Suprapubic skin (tissue), 4 donors: ENCODE data around the gene CEP85L.

ENCODE experiments used
- POLR2A ChIP-seq, 2 donors: fragments of 450-650 bp; IDR thresholded peaks; one replicate each; pipeline ENCODE4 v1.6.1; 2017; ENCODE audit warnings: antibody characterized with exemption in 2 of 2, mild to moderate bottlenecking in 2 of 2, moderate library complexity in 2 of 2
- POLR2AphosphoS5 ChIP-seq, 3 donors: sonication (generic); formaldehyde crosslinking; IDR thresholded peaks; one replicate each; pipeline ENCODE4 v1.6.1; 2017; ENCODE audit warnings: antibody characterized with exemption in 3 of 3
- TF ChIP-seq, protein P1 (sequence below), 2 donors: fragments of 200-600 bp in 1 of 2; fragments of 450-650 bp in 1 of 2; sonication (generic) in 1 of 2; IDR thresholded peaks; one replicate each; pipeline ENCODE4 v1.5.1; 2016 to 2019; ENCODE audit warnings: antibody characterized with exemption in 2 of 2, mild to moderate bottlenecking in 1 of 2, moderate library complexity in 1 of 2

DNA sequence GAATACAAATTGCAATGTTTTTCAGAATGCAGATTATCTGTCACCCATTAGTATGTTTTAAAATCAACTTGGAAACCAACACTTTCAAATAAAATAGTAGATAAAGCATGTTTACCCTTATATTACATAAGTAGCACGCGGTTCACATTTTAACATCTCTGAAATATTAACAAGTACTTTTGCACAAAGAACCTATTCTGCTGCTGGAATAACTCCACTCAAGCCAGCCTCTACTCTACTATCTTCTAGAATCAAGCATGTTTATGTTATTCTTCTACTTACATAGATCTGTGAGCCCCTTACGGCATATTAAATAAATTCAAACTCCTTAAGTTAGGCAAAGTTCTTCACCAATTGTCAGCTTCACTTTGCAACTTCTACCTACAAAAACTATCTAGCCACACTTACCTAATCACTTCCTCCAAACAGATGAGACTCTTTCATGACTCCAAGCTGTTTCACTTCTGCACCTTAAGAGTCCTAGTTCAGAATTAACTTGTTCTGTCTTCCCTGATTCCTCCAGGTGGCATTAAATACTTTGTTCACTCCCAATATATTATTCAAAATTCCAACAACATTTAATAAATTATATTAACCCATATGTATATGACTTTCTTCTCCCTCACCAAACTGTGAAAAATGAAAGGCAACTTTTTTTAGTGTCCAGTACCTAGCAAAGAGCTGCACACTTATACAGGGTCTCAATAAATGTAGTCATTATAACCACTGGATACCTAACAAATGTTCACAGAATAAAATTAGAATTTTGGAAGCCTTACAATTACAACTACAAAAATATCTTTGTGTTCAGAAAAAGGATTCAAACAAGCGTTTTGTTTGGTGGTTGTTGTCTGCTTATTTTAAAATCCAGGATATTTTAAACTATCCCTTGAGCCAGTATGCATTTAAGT, 12.1 kb downstream of the CEP85L start:
- TF ChIP-seq, protein P1, sequence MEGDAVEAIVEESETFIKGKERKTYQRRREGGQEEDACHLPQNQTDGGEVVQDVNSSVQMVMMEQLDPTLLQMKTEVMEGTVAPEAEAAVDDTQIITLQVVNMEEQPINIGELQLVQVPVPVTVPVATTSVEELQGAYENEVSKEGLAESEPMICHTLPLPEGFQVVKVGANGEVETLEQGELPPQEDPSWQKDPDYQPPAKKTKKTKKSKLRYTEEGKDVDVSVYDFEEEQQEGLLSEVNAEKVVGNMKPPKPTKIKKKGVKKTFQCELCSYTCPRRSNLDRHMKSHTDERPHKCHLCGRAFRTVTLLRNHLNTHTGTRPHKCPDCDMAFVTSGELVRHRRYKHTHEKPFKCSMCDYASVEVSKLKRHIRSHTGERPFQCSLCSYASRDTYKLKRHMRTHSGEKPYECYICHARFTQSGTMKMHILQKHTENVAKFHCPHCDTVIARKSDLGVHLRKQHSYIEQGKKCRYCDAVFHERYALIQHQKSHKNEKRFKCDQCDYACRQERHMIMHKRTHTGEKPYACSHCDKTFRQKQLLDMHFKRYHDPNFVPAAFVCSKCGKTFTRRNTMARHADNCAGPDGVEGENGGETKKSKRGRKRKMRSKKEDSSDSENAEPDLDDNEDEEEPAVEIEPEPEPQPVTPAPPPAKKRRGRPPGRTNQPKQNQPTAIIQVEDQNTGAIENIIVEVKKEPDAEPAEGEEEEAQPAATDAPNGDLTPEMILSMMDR (IDR thresholded peaks at IDR 0.05) = no peak
- no peak for TF ChIP-seq POLR2A (IDR thresholded peaks at IDR 0.05)
- TF ChIP-seq POLR2AphosphoS5 (IDR thresholded peaks at IDR 0.05) = no peak
